Measurements from ENCODE around the gene KIAA1671.

DNA sequence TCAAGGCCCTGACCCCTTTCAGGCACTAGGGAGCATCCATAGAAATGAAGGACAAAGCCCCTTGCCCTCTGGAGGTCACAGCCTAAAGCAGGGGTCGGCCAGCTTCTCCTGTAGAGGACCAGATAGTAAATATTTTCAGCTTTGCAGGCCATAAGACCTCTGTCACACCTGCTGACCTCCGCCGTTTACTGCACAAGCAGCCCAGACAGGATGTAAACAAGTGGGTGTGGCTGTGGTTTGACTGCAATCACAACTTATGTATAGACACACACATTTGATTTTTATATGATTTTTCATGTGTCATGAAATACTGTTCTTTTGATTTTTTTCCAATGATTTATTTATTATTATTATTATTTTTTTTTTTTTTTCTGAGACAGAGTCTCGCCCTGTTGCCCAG is 34.3 kb downstream of the KIAA1671 start:
- TF ChIP-seq YY1 (IDR thresholded peaks at IDR 0.05; ENCODE audit: insufficient read depth, insufficient read length): no peak
- TF ChIP-seq ZNF274 (IDR thresholded peaks at IDR 0.05; ENCODE audit: low read depth, low read length): no peak
- no peak for TF ChIP-seq SUZ12 (IDR thresholded peaks at IDR 0.05; ENCODE audit: extremely low read depth, insufficient read depth, insufficient read length)
